ENCODE results near the gene AMBP.

DNA sequence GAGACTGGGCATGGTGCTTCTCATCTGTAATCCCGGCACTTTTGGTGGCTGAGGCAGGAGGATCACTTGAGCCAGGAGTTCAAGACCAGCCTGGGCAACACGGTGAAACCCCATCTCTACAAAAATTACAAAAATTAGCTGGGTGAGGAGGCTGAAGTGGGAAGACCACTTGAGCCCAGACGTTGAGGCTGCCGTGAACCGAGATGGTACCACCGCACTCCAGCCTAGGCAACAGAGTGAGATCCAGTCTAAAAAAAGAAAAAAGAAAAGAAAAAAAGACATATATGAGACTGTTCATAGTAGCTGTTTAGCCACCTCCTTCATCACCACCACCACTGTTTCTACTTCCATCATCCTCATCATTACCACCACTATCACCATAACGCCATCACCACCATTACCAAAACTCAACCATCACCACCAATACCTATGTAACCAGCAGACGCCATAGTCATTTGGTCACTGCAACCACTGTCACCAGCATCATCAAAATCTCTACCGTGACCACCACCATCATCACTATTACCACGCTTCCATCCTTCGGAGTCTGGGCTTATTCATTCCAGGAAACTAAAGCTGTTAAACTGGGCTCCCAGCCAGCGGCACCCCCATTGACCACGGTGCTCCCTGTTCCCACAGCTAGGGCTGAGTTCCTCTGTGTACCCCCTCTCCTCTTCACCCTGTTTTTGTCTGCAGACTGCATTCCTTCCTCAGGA is 29.3 kb upstream of the AMBP start:
- TF ChIP-seq CTCF (IDR thresholded peaks at IDR 0.05) (no peak), POLR2A (IDR thresholded peaks at IDR 0.05) (no peak)
